GM19043 (cell line): Measurements from ENCODE around the gene OR8D4.
"Not testable (repeated sequence)": the region's sequence is repeated elsewhere in the genome, so short reads cannot be mapped to it uniquely, and the experiment has no call there.

Experiments
- ATAC-seq: cut with Tn5 transposase; IDR thresholded peaks from one replicate; pipeline ENCODE4 v1.9.1; 2021; ENCODE audit warnings: low read depth; ENCODE audit not compliant: unreplicated experiment

OR8D4 gene

DNA sequence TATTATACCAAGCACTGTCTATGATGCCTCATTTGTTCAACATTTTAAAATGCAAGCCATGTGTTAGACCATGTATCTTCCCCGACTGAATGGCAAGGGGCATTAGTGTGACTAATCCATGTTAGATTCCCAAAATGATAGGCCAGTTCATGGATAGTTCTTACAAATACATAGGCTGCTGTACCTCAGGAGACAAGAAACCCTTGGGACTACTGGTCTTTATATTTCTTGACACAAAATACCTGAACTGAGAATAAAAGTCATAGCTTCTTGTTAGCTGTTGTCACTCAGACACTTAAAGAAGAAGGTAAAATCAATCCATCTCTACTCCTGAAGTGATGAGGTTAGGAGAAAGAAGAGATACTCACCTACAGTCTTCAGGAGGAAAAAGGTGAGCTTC, at the start of gene OR8D4:
TSS of gene OR8D4 (plus strand) at position 301 of the 400 bp plus-strand sequence. CDS start 4,265 bp downstream, outside the sequence.
- ATAC-seq: no peak

DNA sequence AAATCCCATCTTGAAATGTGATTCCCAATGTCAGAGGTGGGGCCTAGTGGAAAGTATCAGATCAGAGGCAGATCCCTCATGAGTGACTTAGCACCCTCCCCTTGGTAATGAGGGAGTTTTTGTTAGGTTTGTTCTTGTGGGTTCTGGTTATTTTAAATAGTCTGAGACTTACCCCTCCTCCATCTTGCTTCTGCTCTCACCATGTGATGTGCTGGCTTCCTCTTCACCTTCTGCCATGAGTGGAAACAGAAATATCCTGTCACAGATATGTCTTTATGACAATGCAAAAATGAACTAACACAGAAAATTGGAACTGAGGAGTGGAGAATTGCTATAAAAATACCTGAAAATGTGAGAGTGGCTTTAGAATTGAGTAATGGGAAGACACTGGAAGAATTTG, 49.6 kb upstream of the OR8D4 start:
- ATAC-seq: no peak

DNA sequence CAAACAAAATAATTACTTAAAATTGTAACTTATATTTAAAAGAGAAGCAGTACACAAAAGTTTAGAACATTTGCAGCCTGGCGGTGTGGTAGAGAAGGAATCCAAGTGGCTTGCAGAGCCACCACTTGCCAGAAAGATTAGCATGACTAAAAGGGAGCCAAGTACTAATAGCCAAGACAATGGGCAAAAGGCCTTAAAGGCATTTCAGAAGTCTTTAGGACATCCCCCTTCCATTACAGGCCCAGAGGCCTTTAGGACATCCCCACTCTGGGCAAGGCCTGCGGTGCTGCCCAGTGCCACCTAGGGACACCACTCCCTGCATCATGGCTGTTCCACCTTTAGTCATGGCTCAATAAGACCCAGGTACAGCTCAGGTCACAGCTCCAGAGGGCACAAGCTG, 48.9 kb upstream of the OR8D4 start:
- no peak for ATAC-seq

DNA sequence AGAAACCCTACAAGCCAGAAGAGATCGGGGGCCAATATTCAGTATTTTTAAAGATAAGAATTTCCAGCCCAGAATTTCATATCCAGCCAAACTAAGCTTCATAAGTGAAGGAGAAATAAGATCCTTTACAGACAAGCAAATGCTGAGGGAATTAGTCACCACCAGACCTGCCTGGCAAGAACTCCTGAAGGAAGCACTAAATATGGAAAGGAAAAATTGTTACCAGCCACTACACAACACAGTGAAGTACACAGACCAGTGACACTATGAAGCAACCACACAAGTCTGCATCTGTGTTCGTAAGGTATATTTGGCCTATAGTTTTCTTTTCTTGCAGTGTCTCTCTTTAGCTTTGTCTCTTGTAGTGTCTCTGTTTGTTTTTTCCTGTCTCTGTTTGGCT, 45.5 kb upstream of the OR8D4 start:
- ATAC-seq: no peak

DNA sequence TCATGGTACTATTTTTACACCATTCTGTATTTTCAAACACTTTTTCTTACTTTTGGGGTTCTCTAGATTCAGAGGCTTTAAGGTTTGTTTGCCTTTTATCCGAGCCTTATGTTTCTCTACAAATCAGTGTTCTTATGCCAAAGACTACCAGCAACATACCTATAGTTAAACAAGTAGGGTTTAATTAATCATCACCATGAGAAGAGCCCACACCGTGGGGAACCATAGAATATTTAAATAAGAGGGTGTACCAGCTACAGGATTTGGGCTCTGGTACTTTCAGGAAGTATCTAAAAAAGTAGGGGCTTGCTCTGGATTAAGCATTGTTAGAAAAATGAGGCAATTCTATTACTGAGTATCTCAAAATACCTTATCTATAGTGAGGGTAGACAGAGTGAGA, 42.2 kb upstream of the OR8D4 start:
- ATAC-seq: no peak

DNA sequence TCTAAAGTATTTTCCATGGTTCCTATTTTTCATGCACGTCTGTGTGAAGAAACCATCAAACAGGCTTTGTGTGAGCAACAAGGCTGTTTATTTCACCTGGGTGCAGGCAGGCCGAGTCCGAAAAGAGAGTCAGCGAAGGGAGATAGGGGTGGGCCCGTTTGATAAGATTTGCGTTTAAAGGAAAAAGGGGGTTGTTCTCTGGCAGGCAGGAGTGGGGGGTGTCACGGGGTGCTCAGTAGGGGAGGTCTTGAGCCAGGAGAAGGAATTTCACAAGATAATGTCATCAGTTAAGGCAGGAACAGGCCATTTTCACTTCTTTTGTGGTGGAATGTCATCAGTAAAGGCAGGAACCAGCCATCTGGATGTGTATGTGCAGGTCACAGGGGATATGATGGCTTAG, 36.7 kb upstream of the OR8D4 start:
- not testable (repeated sequence) for ATAC-seq

DNA sequence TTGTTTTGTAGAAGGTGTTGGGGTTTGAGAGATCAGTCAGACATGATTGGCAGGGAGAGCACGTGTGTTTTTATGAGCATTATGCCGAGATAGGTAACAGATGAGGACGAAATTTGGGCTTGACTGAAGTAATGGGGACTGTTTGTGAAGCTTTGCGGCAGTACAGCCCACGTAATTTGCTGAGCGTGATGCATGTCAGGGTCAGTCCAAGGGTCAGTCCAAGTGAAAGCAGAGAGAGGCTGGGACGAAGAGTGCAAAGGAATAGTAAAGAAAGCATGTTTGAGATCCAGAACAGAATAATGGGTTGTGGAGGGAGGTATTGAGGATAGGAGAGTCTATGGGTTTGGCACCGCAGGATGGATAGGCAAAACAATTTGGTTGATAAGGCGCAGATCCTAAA, 34.2 kb upstream of the OR8D4 start:
- ATAC-seq: not testable (repeated sequence)

DNA sequence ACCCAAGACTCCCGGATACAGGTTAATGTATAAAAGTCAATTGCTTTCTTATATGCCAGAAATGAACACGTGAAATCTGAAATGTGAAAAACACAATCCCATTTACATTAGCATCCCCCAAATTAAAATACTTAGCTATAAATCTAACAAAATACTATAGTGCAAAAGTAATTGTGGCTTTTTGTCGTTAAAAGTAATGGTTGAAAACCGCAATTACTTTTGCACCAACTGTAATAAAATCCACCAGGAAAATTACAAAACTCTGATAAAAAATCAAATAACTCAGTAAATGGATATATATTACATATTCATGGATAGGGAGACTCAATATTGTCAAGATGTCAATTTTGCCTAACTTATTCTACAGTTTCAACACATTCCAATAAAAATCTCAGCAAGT, 21.1 kb upstream of the OR8D4 start:
- ATAC-seq: no peak

DNA sequence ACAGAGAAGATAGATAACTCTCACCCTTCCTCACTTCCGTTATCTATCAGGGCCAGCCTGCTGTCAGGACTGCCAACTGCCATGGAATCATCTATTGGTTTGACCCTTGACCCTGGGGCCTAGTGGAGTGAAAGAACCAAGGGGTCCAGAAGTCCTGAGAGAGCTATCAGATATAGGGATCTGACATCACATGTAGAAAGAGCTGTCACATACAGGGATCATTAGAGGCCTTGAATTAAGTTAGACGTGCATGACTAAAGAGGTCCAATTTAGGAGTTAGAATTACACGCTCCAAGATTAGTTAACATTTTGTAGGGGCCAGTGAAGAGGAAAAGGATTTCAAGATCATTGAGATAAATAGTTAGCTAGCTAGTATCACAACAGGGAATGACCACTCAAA, 16.4 kb upstream of the OR8D4 start, which contains the start of gene TMEM225:
TSS of gene TMEM225 (minus strand) at position 101 of the 400 bp plus-strand sequence. CDS start 245 bp downstream, outside the sequence.
- no peak for ATAC-seq

DNA sequence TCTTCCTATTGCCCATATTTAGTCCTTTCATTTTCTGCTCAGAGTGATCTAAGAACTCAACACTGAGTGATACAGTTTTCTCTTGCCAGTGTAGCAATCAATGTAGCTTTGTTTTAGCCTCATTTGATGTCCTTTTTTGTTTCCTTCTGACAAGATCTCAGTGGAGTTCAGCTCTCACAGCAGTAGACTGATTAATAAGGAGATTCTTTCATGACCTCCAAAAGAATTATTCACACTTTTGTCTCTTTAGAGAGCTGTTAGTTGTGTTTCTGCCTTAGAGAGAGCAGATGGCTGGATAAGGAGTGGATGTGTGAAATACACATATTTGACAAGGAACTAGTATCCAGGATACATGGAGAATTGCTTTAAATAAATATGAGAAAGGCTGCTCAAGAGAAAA, 9.9 kb upstream of the OR8D4 start:
- no peak for ATAC-seq

DNA sequence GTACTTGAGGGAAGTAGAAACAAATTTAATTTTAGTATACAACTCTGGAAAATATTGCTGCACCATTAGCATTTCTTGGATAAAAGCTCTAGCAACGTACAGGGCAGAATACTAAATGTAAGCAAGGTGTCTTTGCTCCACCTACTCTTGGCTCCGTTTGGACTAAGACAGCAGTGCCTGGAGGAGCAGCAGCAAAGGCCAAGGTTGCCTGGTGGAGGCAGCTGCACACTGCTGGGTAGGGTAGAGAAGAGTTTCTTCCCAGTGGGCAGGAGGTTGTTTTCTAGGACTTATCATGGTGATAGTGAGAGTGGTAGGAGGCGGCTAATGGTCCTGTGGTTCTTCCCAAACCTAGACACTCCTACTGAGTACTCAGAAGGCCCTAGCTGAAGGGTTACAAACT, 2.2 kb upstream of the OR8D4 start:
- ATAC-seq: no peak

DNA sequence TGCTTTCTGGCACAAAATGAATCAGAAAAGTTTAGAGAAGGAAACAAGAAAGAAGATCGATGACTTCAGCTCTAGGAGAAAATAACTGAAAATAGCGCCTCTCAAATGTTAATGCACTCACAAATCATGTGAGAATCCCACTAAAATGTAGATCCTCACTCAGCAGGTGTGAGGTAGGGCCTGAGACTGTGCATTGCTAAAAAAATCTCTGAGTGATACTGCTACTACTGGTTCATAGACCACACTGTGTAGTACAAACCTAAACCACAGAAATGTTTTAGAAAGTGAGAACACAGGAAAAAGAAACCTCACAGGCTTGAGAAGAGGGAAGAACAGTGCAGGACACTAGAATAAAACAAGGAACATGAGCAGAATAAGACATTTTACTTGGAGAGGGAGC, 2.0 kb downstream of the OR8D4 start:
- no peak for ATAC-seq

DNA sequence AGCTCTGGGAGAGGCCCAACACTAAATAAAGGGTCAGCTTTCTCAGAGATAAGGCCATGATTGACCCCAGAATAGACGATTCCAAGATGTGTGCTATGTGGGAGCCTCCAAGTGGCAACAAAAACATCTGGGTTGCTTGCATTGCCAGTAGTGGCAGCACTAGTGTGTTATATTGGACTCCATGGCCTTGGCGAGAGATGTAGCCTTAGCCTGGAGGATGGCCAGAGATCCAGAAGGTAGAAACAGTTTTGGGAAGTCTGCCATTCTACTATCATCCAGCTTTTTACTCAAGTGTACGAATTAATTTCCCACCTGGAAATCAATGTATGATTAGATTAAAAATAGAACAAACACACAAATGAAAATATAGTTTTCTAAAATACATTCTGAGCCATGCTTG, 3.0 kb downstream of the OR8D4 start:
- no peak for ATAC-seq

DNA sequence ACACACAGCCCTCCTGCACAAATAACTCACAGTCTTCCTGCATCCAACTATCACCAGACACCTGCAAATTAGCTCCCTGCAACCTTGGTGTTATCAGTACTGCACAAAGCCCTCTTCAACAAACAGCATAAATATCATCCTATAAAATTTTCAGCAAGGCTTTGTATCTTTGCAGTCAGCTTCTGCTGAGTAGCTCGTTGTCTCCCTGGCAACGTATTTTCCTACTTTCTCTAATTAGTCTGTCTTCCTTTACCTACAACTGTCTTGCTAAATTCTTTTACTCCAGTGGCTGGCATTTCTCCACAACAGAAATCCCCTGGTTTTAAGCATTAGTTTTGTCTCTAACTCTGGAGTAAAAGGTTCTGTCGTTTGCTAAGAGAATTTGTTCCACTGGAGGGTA, 3.9 kb downstream of the OR8D4 start:
- no peak for ATAC-seq

DNA sequence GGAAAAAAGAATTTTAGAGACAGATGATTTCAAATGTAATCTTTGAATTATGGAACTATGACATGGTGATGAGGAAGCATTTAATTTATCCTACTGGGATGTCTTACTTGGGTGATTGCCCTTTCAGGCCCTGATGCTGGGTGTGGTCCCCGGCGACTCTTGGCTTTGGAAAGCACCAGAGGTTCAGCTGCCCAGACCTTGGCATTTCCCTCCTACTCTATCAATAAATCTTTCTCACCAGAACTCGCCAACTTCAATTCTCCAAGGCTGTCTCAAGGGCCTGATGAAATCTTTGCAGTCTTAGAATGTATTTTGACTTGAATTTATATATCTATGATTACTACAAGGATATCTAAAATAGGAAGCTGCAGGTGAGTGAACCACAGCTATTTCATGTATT, 19.0 kb downstream of the OR8D4 start:
- no peak for ATAC-seq

DNA sequence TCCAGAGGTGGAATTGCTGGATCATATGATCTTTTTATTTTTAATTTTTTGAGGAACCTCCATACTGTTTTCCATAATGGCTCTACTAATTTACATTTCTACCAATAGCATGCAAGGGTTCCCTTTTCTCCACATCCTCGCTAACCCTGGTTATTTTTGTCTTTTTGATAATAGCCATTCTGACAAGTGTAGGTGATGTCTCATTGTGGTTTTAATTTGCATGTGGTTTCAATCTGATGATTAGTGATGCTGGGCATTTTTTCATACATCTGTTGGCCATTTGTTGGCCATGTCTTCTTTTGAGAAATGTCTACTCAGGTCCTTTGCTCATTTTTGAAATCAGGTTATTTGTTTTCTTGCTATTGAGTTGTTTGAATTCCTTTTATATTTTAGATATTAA, 22.1 kb downstream of the OR8D4 start:
- ATAC-seq: no peak

DNA sequence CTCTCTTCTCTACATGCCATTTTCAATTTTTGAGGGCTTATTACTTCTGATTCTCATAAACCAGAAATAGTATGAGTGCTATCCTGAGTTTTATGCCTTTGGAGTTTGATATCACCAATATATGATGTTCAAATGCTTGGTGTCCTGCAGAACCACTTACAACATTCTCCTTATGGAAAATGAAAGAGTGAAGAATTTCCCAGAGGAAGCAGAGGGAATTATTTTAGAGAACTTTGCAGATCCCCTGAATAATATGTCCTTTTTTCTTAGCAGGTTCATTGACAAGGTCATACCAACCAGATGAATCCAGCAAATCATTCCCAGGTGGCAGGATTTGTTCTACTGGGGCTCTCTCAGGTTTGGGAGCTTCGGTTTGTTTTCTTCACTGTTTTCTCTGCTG, 37.4 kb downstream of the OR8D4 start, which contains the start of gene OR4D5:
TSS of gene OR4D5 (plus strand) at position 301 of the 400 bp plus-strand sequence. CDS start at position 301, 0 bp downstream.
- ATAC-seq: no peak

DNA sequence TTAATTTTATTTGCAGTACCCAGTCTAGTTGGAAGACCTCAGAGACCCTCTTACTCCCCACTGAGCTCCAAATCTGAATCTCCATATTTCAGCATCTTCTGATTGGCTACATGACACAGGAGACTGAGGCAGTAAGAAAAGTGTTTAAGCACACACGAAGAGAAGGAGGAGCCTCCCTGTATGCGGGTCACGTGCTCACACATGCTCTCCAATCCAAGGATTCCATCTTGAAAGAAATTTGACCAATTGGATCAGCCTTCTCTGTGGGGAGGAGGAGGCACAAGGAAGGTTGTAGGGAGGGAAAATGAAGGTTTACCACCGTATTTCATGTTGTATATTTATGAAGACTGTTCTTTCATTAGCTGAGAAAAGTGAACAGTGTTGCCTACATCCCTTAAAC, 40.4 kb downstream of the OR8D4 start:
- no peak for ATAC-seq

DNA sequence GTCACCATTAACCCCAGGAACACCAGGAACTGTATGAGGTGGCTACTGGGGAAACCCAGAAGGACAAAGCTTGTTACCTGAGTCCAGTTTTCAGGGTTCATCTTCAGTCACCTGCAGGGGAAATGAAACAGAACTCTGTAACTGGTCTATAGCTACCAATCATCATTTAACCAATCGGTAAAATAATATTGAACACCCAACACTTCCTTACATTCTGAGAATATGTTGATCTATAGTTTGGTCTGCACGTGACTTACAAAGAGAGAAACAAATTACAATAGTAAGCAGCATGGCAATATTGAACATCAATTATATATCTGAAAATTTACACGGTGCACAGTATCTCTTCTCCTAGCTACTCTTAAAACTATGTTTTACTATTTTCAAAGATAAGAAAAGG, 41.8 kb downstream of the OR8D4 start, which contains the start of gene OR6T1:
TSS of gene OR6T1 (minus strand) at position 101 of the 400 bp plus-strand sequence. CDS start at position 101, 0 bp downstream.
- no peak for ATAC-seq

DNA sequence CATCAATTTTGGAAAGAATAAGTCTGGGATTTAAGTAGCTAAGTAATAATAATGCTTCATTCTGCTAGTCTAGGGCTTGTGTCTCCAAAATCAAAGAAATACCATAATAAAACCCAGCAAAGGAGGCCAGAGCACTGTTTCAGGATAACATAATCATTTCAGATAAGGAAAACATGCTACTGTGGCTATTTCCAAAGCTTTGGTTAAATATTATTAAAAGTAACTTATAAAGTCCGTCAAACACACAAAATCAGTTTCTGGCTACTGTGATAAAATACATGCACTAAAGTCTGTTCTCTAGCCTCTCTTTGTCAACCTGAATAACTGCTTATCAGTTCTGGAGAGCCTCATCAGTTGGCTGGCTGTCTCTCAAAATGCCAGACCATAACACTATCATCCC, 43.2 kb downstream of the OR8D4 start:
- no peak for ATAC-seq

DNA sequence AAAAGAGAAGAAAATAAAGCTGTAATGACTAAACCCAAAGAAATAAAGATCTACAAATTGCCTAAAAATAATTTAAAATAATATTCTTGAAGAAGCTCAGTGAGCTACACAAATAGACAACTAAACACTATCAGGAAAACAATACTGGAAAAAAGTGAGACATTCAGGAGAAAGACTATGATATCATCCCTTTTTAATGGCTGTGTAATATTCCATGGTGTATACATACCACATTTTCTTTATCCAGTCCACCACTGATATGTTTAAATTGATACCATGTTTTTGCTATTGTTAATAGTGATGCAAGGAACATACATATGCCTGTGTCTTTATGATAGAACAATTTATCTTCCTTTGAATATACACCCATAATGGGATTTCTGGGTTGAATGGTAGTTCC, 54.8 kb downstream of the OR8D4 start:
- ATAC-seq: no peak
